NT2/D1 (cell line): ENCODE measurements around the gene DPY19L3.

Experiments used
- SUZ12 ChIP-seq: IDR thresholded peaks from 2 replicates; pipeline ENCODE4 v1.6.1; 2011; ENCODE audit not compliant: insufficient read length, insufficient read depth; ENCODE audit errors: extremely low read depth
- YY1 ChIP-seq: IDR thresholded peaks from 2 replicates; pipeline ENCODE4 v1.6.1; 2011; ENCODE audit not compliant: insufficient read length, insufficient read depth
- ZNF274 ChIP-seq: IDR thresholded peaks from 2 replicates; pipeline ENCODE4 v1.6.1; 2011; ENCODE audit warnings: mild to moderate bottlenecking, low read depth, low read length

- TF ChIP-seq SUZ12 (no peak), YY1 (no peak), ZNF274 (no peak)
Measured at GRCh38 chr19:32367063-32367462, 38.5 kb upstream of the DPY19L3 start.
